Thyroid gland (tissue), 4 donors: ENCODE results near the gene BCO1. TPM values are rescaled to one million over a fixed set of nuclear protein-coding genes. Genes with fewer than 3 reads are reported as not detected.

Source experiments
- DNase-seq, 2 donors: peaks; one replicate each; pipeline ENCODE4 v3.0.0-alpha.2; 2019
- H3K27ac ChIP-seq, 3 donors: fragments of 200-600 bp; sonication (generic); 1 replicate in 2 of 3; 2 replicates in 1 of 3; pipeline ENCODE4 v1.5.1; 2016 to 2019; ENCODE audit warnings: mild to moderate bottlenecking in 1 of 3, moderate library complexity in 1 of 3
- H3K27me3 ChIP-seq: fragments of 200-600 bp; sonication (generic); one replicate; pipeline ENCODE4 v1.5.1; 2019
- H3K36me3 ChIP-seq, 2 donors: fragments of 200-600 bp; sonication (generic); one replicate each; pipeline ENCODE4 v1.5.1; 2016 to 2019
- H3K4me1 ChIP-seq, 2 donors: fragments of 200-600 bp; sonication (generic); one replicate each; pipeline ENCODE4 v1.5.1; 2017 to 2019
- H3K4me3 ChIP-seq, 3 donors: fragments of 200-600 bp; sonication (generic); replicated peaks in 1 of 3; 1 replicate in 2 of 3; 2 replicates in 1 of 3; pipeline ENCODE4 v1.5.1; 2016; ENCODE audit warnings: mild to moderate bottlenecking in 1 of 3
- H3K9me3 ChIP-seq: fragments of 200-600 bp; sonication (generic); one replicate; pipeline ENCODE4 v1.5.1; 2017
- POLR2A ChIP-seq, 2 donors: fragments of 450-650 bp; IDR thresholded peaks; one replicate each; pipeline ENCODE4 v1.6.1; 2017; ENCODE audit warnings: antibody characterized with exemption in 2 of 2, mild to moderate bottlenecking in 2 of 2, moderate library complexity in 1 of 2
- WGBS, 2 donors: methylation state at CpG; one replicate each; pipeline ENCODE4 v1.1.5; 2017; 5-methylcytosine and 5-hydroxymethylcytosine counted together
- intact Hi-C: fragments of 100-400 bp; cut with DNase I; formaldehyde crosslinking; loops from one replicate; pipeline ENCODE4 v1.15.1; 2023
- total RNA-seq, 4 donors: library from RNA; depleted of rRNA; stranded (reverse); fragments of >200 nt; gene quantifications; one replicate each; pipeline ENCODE4 v1.2.3, GENCODE V29; 2016
- TF ChIP-seq, protein P1 (sequence below), 6 experiments: fragments of 200-600 bp in 3 of 6; fragments of 450-650 bp in 3 of 6; sonication (generic) in 3 of 6; IDR thresholded peaks; one replicate each; pipeline ENCODE4 v1.5.1; 2016 to 2019; ENCODE audit warnings: antibody characterized with exemption in 6 of 6, mild to moderate bottlenecking in 2 of 6, inconsistent platforms in 1 of 6, moderate library complexity in 1 of 6

The BCO1 gene
- total RNA-seq, 4 donors from 2014 or later = 0.22 TPM; not detected in 3

DNA sequence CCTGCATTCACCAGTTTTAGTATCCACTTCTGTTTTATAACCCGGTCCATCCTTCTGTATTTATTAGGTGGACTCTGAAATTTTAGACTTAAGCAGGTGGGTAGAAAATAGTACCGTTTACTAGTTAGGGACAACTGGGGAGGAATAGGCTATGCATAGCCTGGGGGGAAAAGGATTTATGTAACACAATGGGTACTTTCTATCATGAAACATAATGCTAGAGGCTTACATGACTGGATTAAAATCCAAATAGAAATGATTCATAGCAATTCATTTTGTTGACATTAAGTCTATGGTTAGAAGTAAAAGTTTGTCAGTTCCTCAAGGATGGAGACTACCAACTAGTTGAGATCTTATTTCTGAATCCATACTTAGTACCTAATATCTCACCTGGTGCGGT, 94.9 kb downstream of the BCO1 start:
- Histone ChIP-seq H3K27me3 (no peaks in the 10 kb centered on the region), H3K4me1 (no peaks in the 10 kb centered on the region), H3K9me3 (no peaks in the 10 kb centered on the region), H3K4me3 (no peak overlapping the region), H3K36me3 (no peaks in the 10 kb centered on the region), H3K27ac (no peak overlapping the region)
- 97 to 99% methylated on average over 3 of the region's 3 CpGs for WGBS, 2 donors
- intact Hi-C loops = no loop called here
- no peak for DNase-seq
- TF ChIP-seq POLR2A (IDR thresholded peaks at IDR 0.05) = no peak
- TF ChIP-seq, protein P1, sequence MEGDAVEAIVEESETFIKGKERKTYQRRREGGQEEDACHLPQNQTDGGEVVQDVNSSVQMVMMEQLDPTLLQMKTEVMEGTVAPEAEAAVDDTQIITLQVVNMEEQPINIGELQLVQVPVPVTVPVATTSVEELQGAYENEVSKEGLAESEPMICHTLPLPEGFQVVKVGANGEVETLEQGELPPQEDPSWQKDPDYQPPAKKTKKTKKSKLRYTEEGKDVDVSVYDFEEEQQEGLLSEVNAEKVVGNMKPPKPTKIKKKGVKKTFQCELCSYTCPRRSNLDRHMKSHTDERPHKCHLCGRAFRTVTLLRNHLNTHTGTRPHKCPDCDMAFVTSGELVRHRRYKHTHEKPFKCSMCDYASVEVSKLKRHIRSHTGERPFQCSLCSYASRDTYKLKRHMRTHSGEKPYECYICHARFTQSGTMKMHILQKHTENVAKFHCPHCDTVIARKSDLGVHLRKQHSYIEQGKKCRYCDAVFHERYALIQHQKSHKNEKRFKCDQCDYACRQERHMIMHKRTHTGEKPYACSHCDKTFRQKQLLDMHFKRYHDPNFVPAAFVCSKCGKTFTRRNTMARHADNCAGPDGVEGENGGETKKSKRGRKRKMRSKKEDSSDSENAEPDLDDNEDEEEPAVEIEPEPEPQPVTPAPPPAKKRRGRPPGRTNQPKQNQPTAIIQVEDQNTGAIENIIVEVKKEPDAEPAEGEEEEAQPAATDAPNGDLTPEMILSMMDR (IDR thresholded peaks at IDR 0.05) = no peak

DNA sequence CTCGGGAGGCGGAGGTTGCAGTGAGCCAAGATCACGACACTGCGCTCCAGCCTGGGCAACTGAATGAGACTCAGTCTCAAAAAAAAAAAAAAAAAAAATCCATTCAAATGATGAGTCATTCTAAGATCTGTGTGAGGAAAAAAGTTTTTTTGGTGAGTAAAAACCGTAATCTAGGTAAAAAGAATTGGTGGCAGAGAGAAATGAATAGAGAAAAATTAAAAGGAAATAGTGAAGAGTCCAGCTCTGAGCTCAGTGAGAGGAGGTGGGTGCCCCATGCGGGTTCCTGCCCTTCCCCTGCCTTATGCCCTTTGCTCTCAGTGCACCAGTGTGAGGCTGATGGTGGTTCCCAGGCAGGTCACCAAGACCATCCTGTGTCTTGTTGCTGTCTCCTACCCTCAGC, 97.2 kb downstream of the BCO1 start:
- Histone ChIP-seq H3K9me3 (no peaks in the 10 kb centered on the region), H3K27ac (no peak overlapping the region), H3K4me1 (no peaks in the 10 kb centered on the region), H3K36me3 (no peaks in the 10 kb centered on the region), H3K4me3 (no peak overlapping the region), H3K27me3 (no peaks in the 10 kb centered on the region)
- WGBS, 2 donors = 89 to 96% methylated on average over 6 of the region's 6 CpGs
- TF ChIP-seq POLR2A (IDR thresholded peaks at IDR 0.05) = no peak
- TF ChIP-seq, protein P1 (IDR thresholded peaks at IDR 0.05) = no peak
- DNase-seq = no peak
- intact Hi-C loops = no loop called here

- no peak for TF ChIP-seq POLR2A (IDR thresholded peaks at IDR 0.05)
- TF ChIP-seq, protein P1 (IDR thresholded peaks at IDR 0.05) = no peak
- H3K4me3 ChIP-seq = no peak overlapping the region
- 94 to 96% methylated on average over 5 of the region's 5 CpGs for WGBS, 2 donors
- intact Hi-C loops = no loop called here
- H3K27me3 ChIP-seq = no peaks in the 10 kb centered on the region
- no peak overlapping the region for H3K27ac ChIP-seq
- no peak for DNase-seq
- H3K4me1 ChIP-seq = no peaks in the 10 kb centered on the region
- no peaks in the 10 kb centered on the region for H3K36me3 ChIP-seq
- H3K9me3 ChIP-seq = no peaks in the 10 kb centered on the region
Observed at GRCh38 chr16:81337097-81337496, 98.6 kb downstream of the BCO1 start.

Other genes with a start within 250 kb of the BCO1 start
- 10 to 100 TPM; 36.8 to 89.1 (median 59.7) TPM for gene CMC2, start 231.8 kb upstream of the BCO1 start, total RNA-seq
- 10 to 100 TPM in 1 of 4 donors, 1 to 10 TPM in 3; 5.8 to 14.4 (median 6.7) TPM for gene CENPN, start 231.5 kb upstream of the BCO1 start, total RNA-seq
- 10 to 100 TPM; 49.2 to 57.6 (median 53.3) TPM for gene ATMIN, start 202.8 kb upstream of the BCO1 start, total RNA-seq
- gene C16orf46, start 161.5 kb upstream of the BCO1 start, total RNA-seq = 10 to 100 TPM in 2 of 4 donors, 1 to 10 TPM in 2; 3.1 to 14.2 (median 9.7) TPM
- 10 to 100 TPM; 48.8 to 82.1 (median 60.7) TPM for gene GCSH, start 142.3 kb upstream of the BCO1 start, total RNA-seq
- gene GAN, start 76.3 kb downstream of the BCO1 start, total RNA-seq = 10 to 100 TPM in 1 of 4 donors, 1 to 10 TPM in 3; 8.7 to 12.8 (median 9.5) TPM
- 10 to 100 TPM; 15.5 to 65.9 (median 20.2) TPM for gene CMIP, start 206.1 kb downstream of the BCO1 start, total RNA-seq